OCI-LY7 (cell line): ENCODE results near the gene ICA1L. TPM values are rescaled to one million over a fixed set of nuclear protein-coding genes. Genes with fewer than 3 reads are reported as not detected.

Source experiments
- BruUV-seq: library from RNA; stranded (reverse); fragments of 400-500 nt; replicated peaks from 2 replicates; lab custom pipeline; 2021; lab: Mats Ljungman, UMichigan
- CTCF ChIA-PET: fragments of 300-600 bp; sonication (Branson Sonifier 250); formaldehyde crosslinking; loops from one replicate; lab custom pipeline; 2022; ENCODE audit warnings: antibody characterized with exemption; ENCODE audit not compliant: unreplicated experiment; lab: Charles Lee
- POLR2A ChIA-PET: fragments of 300-600 bp; sonication (Branson Sonifier 250); formaldehyde crosslinking; loops from one replicate; lab custom pipeline; 2022; ENCODE audit warnings: antibody characterized with exemption; lab: Charles Lee
- DNase-seq: peaks from one replicate; pipeline ENCODE4 v3.0.0-alpha.2; 2015; ENCODE audit warnings: low spot score
- H2AFZ ChIP-seq: fragments of 200-600 bp; sonication (generic), shearing (Covaris generic); 2 replicates; pipeline ENCODE4 v1.6.1; 2014; ENCODE audit warnings: mild to moderate bottlenecking, antibody characterized with exemption, low read length, moderate library complexity
- H3K27ac ChIP-seq: fragments of 200-600 bp; sonication (generic); 2 replicates; pipeline ENCODE4 v1.5.1; 2014; ENCODE audit warnings: mixed run types, low read depth, mild to moderate bottlenecking, moderate library complexity, low read length, inconsistent platforms; ENCODE audit not compliant: poor library complexity, severe bottlenecking
- H3K36me3 ChIP-seq: fragments of 200-600 bp; sonication (generic); 2 replicates; pipeline ENCODE4 v1.6.1; 2014; ENCODE audit warnings: mild to moderate bottlenecking, antibody characterized with exemption, low read length, moderate library complexity, mixed read lengths; ENCODE audit not compliant: insufficient read depth
- H3K4me1 ChIP-seq: fragments of 200-600 bp; sonication (generic); 2 replicates; pipeline ENCODE4 v1.5.1; 2014; ENCODE audit warnings: mild to moderate bottlenecking, low read length; ENCODE audit not compliant: insufficient read depth, poor library complexity, severe bottlenecking
- H3K4me2 ChIP-seq: fragments of 200-600 bp; sonication (generic); 2 replicates; pipeline ENCODE4 v1.6.1; 2014; ENCODE audit warnings: mild to moderate bottlenecking, low read length
- H3K4me3 ChIP-seq: fragments of 200-600 bp; sonication (generic); 2 replicates; pipeline ENCODE4 v1.5.1; 2014; ENCODE audit warnings: mild to moderate bottlenecking, low read depth, low read length; ENCODE audit not compliant: poor library complexity, severe bottlenecking
- H3K79me2 ChIP-seq: fragments of 200-600 bp; sonication (generic); 2 replicates; pipeline ENCODE4 v1.6.1; 2016; ENCODE audit warnings: low read depth, mild to moderate bottlenecking, low read length, moderate library complexity, mixed read lengths; ENCODE audit not compliant: insufficient read depth
- H3K9me2 ChIP-seq: fragments of 200-600 bp; sonication (generic); 2 replicates; pipeline ENCODE4 v1.6.1; 2016; ENCODE audit warnings: mild to moderate bottlenecking, low read length, mixed read lengths; ENCODE audit not compliant: insufficient read depth
- H3K9me3 ChIP-seq: fragments of 200-600 bp; sonication (generic); 2 replicates; pipeline ENCODE4 v1.6.1; 2014; ENCODE audit warnings: mild to moderate bottlenecking, mixed run types, low read length, mixed read lengths
- H4K20me1 ChIP-seq: fragments of 200-600 bp; sonication (generic); 2 replicates; pipeline ENCODE4 v1.6.1; 2014; ENCODE audit warnings: mild to moderate bottlenecking, antibody characterized with exemption, low read length, moderate library complexity, mixed read lengths; ENCODE audit not compliant: insufficient read depth
- EZH2phosphoT487 ChIP-seq: fragments of 200-600 bp; sonication (generic); IDR thresholded peaks from 2 replicates; pipeline ENCODE4 v1.6.1; 2018; ENCODE audit warnings: low read depth, borderline replicate concordance, mild to moderate bottlenecking, mixed run types, antibody characterized with exemption, low read length, moderate library complexity, mixed read lengths
- intact Hi-C: fragments of 100-400 bp; cut with micrococcal nuclease; formaldehyde crosslinking; loops from one replicate; pipeline ENCODE4 v1.10.0; 2022; ENCODE audit not compliant: unreplicated experiment
- total RNA-seq, 2 experiments: library from RNA; depleted of rRNA in 1 of 2; stranded (reverse); fragments of >200 nt in 1 of 2; shearing (Covaris generic) in 1 of 2; gene quantifications; 2 replicates each; pipeline ENCODE4 v1.2.3, GENCODE V29; 2014 to 2022
- TF ChIP-seq, protein P1 (sequence below): fragments of 200-600 bp; sonication (generic); conservative IDR thresholded peaks from 2 replicates; pipeline ENCODE4 v1.5.1; 2014; ENCODE audit warnings: mild to moderate bottlenecking, antibody characterized with exemption, low read length, moderate library complexity, mixed read lengths

ICA1L gene
- total RNA-seq, 2 experiments from 2014 or later, result 5.2 to 11.1 TPM

DNA sequence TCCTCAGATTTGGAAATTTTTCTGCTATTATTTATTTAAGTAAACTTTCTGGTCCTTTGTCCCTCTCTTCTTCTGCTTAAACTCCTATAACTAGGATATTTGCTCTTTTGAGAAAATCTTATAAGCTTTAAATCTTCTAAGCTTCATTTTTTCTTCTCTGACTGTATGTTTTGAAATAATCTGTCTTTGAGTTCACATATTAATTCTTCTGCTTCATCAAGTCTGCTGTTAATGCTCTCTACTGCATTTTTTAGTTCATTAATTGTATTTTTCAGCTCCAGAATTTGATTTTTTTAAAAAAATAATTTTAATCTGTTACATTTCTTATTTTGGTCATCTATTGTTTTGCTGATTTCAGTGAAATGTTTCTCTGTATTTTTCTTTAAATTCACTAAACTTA lies 28.9 kb downstream of the ICA1L start:
- ChIA-PET CTCF (no interaction called here), POLR2A (interaction anchor here (0.5 to 1.5 kb wide), 6 partner anchors 8 to 897 kb away, joined by 3 to 6 read pairs (median 4); no protein-coding TSS in a partner anchor)
- Histone ChIP-seq H4K20me1 (no peaks in the 10 kb centered on the region), H3K9me2 (no peaks in the 10 kb centered on the region), H3K36me3 (no peaks in the 10 kb centered on the region), H3K79me2 (no peaks in the 10 kb centered on the region), H3K4me2 (no peak overlapping the region), H3K27ac (no peak overlapping the region), H3K4me1 (no peaks in the 10 kb centered on the region), H2AFZ (no peak overlapping the region), H3K9me3 (peaks cover 7% of the 10 kb centered on the region; the same call in 1 of the 2 replicates), H3K4me3 (no peak overlapping the region)
- no TSS peak for BruUV-seq
- intact Hi-C loops, result no loop called here
- TF ChIP-seq EZH2phosphoT487, result no peak
- TF ChIP-seq, protein P1, sequence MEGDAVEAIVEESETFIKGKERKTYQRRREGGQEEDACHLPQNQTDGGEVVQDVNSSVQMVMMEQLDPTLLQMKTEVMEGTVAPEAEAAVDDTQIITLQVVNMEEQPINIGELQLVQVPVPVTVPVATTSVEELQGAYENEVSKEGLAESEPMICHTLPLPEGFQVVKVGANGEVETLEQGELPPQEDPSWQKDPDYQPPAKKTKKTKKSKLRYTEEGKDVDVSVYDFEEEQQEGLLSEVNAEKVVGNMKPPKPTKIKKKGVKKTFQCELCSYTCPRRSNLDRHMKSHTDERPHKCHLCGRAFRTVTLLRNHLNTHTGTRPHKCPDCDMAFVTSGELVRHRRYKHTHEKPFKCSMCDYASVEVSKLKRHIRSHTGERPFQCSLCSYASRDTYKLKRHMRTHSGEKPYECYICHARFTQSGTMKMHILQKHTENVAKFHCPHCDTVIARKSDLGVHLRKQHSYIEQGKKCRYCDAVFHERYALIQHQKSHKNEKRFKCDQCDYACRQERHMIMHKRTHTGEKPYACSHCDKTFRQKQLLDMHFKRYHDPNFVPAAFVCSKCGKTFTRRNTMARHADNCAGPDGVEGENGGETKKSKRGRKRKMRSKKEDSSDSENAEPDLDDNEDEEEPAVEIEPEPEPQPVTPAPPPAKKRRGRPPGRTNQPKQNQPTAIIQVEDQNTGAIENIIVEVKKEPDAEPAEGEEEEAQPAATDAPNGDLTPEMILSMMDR, result no peak
- DNase-seq, result no peak

DNA sequence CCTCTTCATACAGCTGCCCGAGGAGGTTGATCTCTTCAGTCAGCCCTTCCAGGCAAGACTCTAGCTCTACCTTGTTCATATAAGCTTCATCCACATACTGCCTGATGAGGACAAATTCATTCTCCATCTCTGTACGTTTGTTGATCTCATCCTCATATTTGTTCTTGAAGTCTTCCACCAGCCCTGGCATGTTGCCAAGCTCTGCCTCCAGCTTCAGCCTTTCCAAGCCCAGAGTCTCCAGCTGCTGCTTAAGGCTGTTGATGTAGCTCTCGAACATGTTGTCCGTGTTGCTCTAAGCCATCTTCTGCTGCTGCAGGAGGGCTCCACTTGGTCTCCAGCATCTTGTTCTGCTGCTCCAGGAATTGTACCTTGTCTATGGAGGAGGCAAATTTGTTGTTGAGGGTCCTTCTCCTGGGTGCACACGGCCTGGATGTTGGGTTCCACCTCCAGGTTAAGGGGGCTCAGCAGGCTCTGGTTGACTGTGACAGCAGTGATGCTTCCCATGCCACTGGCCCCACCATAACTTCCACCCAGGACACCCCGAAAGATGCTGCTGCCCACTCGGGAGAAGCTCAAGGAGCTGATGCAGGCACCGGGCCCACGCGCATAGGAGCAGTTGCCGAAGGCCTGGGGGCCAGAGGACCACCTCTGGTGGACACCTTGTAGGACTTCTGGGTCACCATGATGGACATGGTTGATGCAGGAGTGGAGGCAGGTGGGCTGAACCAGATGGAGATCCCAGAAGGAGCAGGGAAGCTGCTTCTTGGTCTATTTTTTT lies 30.3 kb downstream of the ICA1L start:
- peaks cover 7% of the 10 kb centered on the region; the same call in 1 of the 2 replicates for H3K9me3 ChIP-seq
- CTCF ChIA-PET, result no interaction called here

More for the DNA sequence above, 30.3 kb downstream of the ICA1L start:
- intact Hi-C loops, result no loop called here
- Histone ChIP-seq H3K36me3 (no peaks in the 10 kb centered on the region), H3K4me2 (no peak overlapping the region), H4K20me1 (no peaks in the 10 kb centered on the region), H3K4me1 (no peaks in the 10 kb centered on the region), H3K9me2 (no peaks in the 10 kb centered on the region), H3K27ac (no peak overlapping the region), H3K4me3 (no peak overlapping the region), H3K79me2 (no peaks in the 10 kb centered on the region), H2AFZ (no peak overlapping the region)
- POLR2A ChIA-PET, result interaction anchor here (0.5 to 1.0 kb wide), 3 partner anchors 10 to 1390 kb away, joined by 3 to 6 read pairs (median 3); no protein-coding TSS in a partner anchor
- BruUV-seq, result no TSS peak
- no peak for TF ChIP-seq EZH2phosphoT487
- TF ChIP-seq, protein P1, result no peak
- no peak for DNase-seq
